ENCODE results near the gene CEP128.
"Not testable (repeated sequence)": the region's sequence is repeated elsewhere in the genome, so short reads cannot be mapped to it uniquely, and the experiment has no call there.

Gene CEP128

GRCh38 chr14:80941241-80942185, at the start of gene CEP128:
Gene CEP128 (minus strand): TSS chr14:80941738.
- peak; percentile 13 for DNase-seq

DNA sequence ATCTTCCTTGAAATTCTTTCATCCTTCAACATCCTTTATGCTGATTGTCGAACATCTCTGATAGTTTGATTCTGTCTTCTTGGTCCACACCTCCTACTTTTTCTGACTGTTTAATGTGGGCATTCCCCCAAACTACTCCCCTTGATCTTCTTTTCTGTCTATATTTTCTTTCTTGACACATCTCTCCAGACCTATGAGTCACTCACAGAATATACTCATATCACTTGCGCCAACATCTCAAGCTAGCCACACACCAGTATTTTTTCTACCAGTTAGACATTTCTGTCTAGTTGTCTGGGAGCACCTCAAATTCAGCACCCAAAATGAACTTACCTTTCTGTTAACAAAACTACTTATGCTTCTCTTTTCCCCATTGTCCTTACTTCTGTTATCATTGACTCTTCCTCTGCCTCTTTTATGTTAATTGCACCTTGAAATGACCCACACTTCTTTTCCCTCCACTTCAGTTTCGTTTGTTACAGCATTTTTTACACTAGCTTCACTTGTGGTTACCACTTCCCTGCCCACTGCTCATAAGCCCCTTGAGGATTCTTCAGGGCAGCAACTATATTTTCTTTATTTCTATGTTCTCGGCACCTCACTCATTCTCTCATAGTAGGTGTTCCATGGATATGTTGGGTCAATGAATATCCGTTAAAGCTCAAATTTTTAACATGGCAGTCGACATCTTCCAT, 47.3 kb upstream of the CEP128 start:
- no peak for DNase-seq

GRCh38 chr14:80988192-80988591, 46.7 kb upstream of the CEP128 start:
- DNase-seq: no peak

- DNase-seq: no peak
These were observed 45.9 kb upstream of the CEP128 start for GRCh38 chr14:80987235-80988032.

DNA sequence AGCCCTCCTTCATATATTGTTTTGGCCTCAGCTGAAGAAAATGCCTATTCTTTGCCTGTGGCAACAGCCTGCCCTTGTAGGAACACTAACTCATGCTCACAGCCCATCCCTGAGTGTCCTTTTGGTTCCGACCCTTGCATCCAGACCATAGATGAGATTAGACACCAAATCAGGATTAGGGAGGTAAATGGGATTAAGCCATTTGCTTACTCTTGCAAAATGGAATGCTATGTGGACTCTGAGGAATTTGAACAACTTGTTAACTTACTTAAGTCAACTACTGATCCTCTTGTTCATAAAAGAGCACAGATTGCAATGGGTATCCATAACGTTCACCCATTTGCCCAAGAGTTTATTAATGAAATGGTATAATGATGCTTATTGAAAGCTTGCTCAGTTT, 41.2 kb upstream of the CEP128 start:
- no peak for DNase-seq

DNA sequence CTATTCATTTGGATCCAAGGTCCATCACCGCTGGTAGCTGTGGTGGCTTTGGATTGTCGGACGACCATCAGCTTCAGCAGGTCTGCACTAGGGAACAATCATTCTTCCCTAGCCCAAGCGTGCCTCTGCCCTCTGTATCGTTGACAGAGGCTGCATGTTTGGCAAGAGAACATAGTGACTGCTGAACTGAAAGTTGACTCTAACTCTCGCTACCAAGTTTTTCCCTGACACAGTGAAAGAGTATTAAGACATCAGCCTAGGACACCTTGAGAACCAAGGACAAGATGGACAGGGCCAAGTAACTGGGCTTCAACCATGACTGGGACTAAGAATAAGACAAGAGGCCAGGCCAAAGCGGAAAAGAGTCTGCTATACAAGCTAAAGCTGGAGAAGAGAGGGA, 40.1 kb upstream of the CEP128 start:
- no peak for DNase-seq

DNA sequence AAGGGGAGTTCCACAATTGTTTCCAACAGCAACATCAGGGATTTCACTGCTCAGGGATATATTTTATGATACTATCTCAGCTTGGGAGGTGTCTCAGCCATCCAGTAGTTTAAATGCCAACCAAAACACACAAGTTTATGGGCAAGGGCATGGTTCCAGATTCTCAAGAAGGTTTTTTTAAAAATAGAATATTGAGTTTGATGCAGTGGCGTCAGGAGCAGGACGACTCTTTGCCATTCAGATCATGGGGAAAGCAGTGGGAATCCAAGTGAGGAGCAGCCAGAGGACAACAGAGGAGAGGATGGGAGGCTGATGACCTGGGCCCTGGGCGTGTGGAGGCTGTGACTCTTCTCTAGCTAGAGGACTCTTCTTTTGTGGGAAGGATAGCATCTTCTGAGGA, 39.6 kb upstream of the CEP128 start:
- DNase-seq: no peak

DNA sequence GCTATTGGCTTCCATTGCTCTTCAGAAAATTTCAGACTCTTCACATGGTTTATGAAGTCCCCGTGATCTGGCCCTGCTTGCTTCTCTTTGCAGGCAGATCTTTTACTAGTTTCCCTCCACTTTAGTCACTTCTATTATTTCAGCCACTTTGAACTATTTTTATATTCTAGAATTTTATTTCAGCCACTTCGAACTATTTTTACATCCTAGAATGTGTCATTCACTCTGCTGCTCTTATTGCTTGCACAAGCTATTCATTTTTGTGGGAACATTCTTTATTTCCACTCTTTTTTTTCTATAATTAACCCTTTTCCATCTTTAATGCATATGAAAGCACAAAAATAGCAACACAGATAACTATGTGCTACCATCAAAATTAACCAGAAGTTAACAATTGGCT, 38.4 kb upstream of the CEP128 start:
- no peak for DNase-seq

DNA sequence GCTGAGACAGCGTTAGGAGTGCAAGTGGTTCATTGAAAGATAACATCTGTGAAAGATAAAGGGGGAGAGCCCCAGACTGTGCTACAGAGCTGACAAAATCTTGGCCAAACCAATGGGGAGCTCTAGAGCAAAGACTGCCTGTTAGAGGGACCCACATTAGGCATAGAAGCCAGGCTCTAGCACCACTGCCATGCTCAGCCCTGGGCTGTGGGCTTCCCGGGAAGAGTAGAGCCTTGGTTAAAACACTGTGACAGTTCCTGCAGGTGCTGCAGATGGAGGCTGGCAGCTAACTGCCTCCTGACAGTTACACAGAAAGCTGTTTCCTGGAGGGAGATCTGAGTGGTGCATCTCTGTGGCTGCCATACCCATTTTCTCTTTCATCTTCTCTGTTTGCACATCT, 36.9 kb upstream of the CEP128 start:
- DNase-seq: no peak

GRCh38 chr14:80977221-80977620, 35.7 kb upstream of the CEP128 start:
- DNase-seq: no peak

- DNase-seq: no peak
These were observed 33.1 kb upstream of the CEP128 start for GRCh38 chr14:80974679-80975078.

DNA sequence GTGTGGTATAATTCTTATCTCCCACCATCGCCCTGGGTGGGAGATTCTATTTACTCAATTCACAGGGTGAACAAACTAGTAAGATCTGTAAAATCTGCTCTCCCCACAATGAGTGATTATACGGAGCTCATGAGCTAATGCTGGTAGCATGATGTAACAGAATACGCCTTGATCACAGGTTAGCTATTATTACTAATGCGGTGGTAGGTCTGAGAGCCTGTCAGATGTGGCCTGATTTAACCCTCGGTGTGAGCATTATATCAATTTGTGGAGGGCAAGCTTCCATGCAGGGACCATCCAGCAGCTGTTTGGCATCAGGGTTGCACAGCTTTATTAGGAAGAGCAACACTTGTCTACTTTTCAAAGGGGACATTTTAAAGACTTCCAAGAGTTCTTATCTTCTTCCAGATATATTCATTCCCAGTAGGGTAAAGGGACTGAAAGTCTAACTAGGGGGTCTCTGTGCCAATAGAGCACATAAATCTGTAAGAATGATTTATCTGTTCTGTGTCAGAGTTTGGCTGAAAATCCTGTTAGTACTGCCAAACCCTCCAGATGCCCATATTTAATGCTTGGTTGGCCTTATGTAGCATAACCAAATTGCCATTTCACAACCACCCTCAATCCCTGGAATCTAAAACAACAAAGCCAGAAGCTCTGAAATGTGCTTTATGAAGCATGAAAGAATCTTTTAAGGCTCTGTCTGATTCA, 32.5 kb upstream of the CEP128 start:
- DNase-seq: no peak

GRCh38 chr14:80965037-80965436, 23.5 kb upstream of the CEP128 start:
- no peak for DNase-seq

DNA sequence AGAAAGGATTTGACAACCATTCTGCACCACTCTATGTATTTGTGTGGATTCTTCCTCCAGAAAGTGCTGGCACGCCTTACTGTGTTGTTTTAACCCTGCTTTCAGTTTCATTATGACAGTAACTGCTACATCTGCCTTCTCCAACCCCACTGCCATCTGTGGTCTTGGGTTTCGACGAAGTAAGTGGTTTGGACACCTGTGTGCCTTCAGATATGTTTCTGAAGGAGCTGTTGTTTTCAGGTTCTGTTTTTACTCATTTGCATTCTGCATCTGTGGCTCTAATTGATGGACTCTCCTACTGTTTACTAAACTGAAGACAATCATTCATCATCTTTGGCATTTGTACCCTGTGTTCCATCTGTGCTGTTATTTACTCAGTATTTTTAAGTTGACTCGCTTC, 18.0 kb upstream of the CEP128 start:
- DNase-seq: no peak

DNA sequence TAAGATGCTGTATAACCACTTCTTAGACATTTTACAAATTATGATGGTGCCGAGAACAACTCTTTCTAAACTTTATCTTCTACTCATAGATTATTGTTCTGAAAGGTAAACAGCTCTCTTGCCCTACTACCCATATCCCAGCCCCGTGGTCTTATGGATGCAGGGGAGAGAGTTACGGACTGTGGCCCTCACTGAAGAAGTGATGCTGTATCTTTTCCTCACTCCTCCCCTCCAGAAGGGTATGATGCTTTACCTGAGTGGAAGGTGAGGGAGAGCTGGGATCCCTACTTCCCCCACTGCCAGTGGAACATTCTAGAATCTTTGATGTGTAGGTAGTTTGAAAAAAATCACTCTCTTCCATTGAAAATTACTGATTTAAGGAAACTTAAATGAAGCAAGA, 17.4 kb upstream of the CEP128 start:
- DNase-seq: no peak

GRCh38 chr14:80958226-80958625, 16.7 kb upstream of the CEP128 start:
- no peak for DNase-seq

- no peak for DNase-seq
These were observed 16.1 kb upstream of the CEP128 start for GRCh38 chr14:80957613-80958012.

GRCh38 chr14:80956922-80957321, 15.4 kb upstream of the CEP128 start:
- DNase-seq: no peak

- DNase-seq: no peak
These were observed 14.6 kb upstream of the CEP128 start for GRCh38 chr14:80956102-80956501.

- no peak for DNase-seq
These were observed 13.9 kb upstream of the CEP128 start, which contains the start of gene TSHR for GRCh38 chr14:80955416-80955941. Gene TSHR (plus strand): TSS chr14:80955621. CDS start chr14:80955681, 60 bp downstream.

DNA sequence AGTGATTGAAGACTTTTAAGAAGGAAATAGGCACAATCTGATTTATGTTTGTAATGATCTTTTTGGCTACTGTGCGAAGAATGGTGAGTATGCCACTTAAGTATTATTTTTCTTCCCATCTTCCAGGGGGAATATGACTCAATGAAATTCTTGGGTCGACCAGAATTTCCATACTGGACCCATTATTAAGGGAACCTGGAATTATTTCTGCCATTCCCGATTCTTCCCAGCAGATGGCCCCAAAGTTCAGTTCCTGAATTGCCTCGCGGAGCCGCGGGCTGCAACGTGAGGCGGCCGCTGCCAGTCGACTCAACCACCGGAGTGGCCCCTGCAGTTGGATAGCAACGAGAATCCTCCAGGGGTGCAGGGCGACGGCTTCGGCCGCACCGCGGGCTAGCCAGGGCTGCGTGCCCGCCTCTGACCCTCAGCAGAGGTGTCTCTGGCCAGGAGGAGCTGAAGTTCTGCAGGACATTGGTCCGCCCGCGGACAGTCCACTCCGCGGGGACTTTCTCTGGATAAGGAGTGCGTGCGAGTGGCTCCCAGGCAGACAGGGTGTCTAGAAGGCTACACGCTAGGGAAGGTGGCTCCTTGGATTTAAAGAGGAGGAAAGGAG, 13.3 kb upstream of the CEP128 start:
- no peak for DNase-seq

DNA sequence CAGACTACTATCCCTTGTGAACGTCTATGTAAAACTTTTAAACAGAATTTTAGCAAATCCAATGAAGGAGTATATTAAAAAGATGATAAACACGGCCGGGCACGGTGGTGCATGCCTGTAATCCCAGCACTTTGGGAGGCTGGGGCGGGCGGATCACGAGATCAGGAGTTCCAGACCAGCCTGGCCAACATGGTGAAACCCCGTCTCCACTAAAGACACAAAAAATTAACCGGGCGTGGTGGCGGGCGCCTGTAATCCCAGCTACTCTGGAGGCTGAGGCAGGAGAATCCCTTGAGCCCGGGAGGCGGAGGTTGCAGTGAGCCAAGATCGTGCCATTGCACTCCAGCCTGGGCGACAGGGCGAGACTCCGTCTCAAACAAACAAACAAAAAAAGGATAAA, 11.7 kb upstream of the CEP128 start:
- not testable (repeated sequence) for DNase-seq

All from cortex of kidney (tissue), 1 donor.